Thymus (tissue), 11 donors: ENCODE results near the gene RMI2. TPM values are rescaled to one million over a fixed set of nuclear protein-coding genes. Genes with fewer than 3 reads are reported as not detected.

Experiments
- DNase-seq, 9 donors: peaks; one replicate each; pipeline ENCODE4 v3.0.0-alpha.2; 2013; ENCODE audit warnings: low spot score in 9 of 9, low read depth in 6 of 9, missing footprints in 1 of 9
- H3K27ac ChIP-seq, 2 donors: one replicate each; pipeline ENCODE4 v1.5.1; 2013; ENCODE audit warnings: control low read depth in 1 of 2, low read depth in 1 of 2, low read length in 1 of 2, mild to moderate bottlenecking in 1 of 2, moderate library complexity in 1 of 2
- H3K27me3 ChIP-seq, 2 donors: one replicate each; pipeline ENCODE4 v1.5.1; 2013; ENCODE audit warnings: low read length in 1 of 2; ENCODE audit not compliant: control insufficient read depth in 2 of 2, insufficient read depth in 1 of 2
- H3K36me3 ChIP-seq, 2 donors: one replicate each; pipeline ENCODE4 v1.5.1; 2013; ENCODE audit warnings: low read length in 1 of 2, mild to moderate bottlenecking in 1 of 2, moderate library complexity in 1 of 2; ENCODE audit not compliant: control insufficient read depth in 2 of 2, insufficient read depth in 2 of 2
- H3K4me1 ChIP-seq, 2 donors: one replicate each; pipeline ENCODE4 v1.5.1; 2013; ENCODE audit warnings: low read length in 2 of 2; ENCODE audit not compliant: control insufficient read depth in 2 of 2, insufficient read depth in 2 of 2
- H3K4me3 ChIP-seq, 2 donors: one replicate each; pipeline ENCODE4 v1.5.1; 2013; ENCODE audit warnings: low read length in 2 of 2, control low read depth in 1 of 2, mild to moderate bottlenecking in 1 of 2
- H3K9me3 ChIP-seq, 2 donors: one replicate each; pipeline ENCODE4 v1.5.1; 2013; ENCODE audit warnings: low read length in 1 of 2, mild to moderate bottlenecking in 1 of 2; ENCODE audit not compliant: control insufficient read depth in 2 of 2, insufficient read depth in 1 of 2
- WGBS: extraction: QIAGEN DNeasy Blood & Tissue Kit; methylation state at CpG from one replicate; pipeline ENCODE4 v1.1.7; 2013; 5-methylcytosine and 5-hydroxymethylcytosine counted together
- polyA plus RNA-seq: library from polyadenylated mRNA; stranded (reverse); fragments of 200-250 nt; gene quantifications from one replicate; pipeline ENCODE4 v1.2.3, GENCODE V29; 2013
- total RNA-seq: library from RNA; stranded (reverse); fragments of 120-200 nt; gene quantifications from one replicate; pipeline ENCODE4 v1.2.4, GENCODE V29; 2013
- donor health status: healthy.

Gene RMI2
- total and polyA plus RNA-seq, 2 donors: 15.6 to 29.2 TPM

GRCh38 chr16:11356573-11357331 is 11.5 kb downstream of the RMI2 start:
- Histone ChIP-seq H3K4me3 (no peak overlapping the region), H3K27me3 (no peaks in the 10 kb centered on the region), H3K27ac (no peak overlapping the region), H3K4me1 (peaks cover 33 to 70% of the 10 kb centered on the region in 2 donors), H3K36me3 (peaks cover 0 to 9% of the 10 kb centered on the region in 2 donors), H3K9me3 (peaks cover 1 to 6% of the 10 kb centered on the region in 2 donors)
- peak in 6 of 9 donors; percentile 48 to 78 (median 60) for DNase-seq
- 86% methylated on average over 15 of the region's 15 CpGs for WGBS

DNA sequence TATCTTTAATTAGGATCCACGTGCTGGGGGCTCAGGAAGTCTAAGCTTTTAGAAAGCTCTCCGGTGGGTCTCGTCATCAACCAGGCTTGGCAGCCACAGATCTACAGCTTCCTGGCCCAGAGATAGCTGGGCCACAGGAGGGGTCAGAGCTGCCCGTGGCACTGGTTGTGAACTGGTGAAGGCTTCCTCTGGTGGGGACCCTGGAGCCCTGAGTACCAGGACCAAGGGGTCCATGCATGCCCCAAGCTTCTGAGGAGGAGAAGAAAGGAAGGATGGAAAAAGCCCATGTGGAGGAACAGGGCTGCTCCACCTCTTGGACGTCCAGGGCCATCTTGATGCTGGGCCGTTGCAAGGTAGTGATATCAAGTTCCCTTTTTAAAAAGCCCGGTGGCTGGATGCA is 13.3 kb downstream of the RMI2 start:
- 75% methylated on average over 7 of the region's 7 CpGs for WGBS
- Histone ChIP-seq H3K36me3 (peaks cover 0 to under 1% of the 10 kb centered on the region in 2 donors), H3K27ac (no peak overlapping the region), H3K4me1 (peaks cover 40 to 86% of the 10 kb centered on the region in 2 donors), H3K9me3 (no peaks in the 10 kb centered on the region), H3K27me3 (no peaks in the 10 kb centered on the region), H3K4me3 (no peak overlapping the region)
- DNase-seq: no peak

- H3K9me3 ChIP-seq: no peaks in the 10 kb centered on the region
- peaks cover 32 to 83% of the 10 kb centered on the region in 2 donors for H3K4me1 ChIP-seq
- H3K4me3 ChIP-seq: no peak overlapping the region
- no peaks in the 10 kb centered on the region for H3K36me3 ChIP-seq
- H3K27me3 ChIP-seq: no peaks in the 10 kb centered on the region
- WGBS: 61% methylated on average over 5 of the region's 5 CpGs
- no peak for DNase-seq
- no peak overlapping the region for H3K27ac ChIP-seq
Observed at GRCh38 chr16:11359370-11359769, 14.1 kb downstream of the RMI2 start.

DNA sequence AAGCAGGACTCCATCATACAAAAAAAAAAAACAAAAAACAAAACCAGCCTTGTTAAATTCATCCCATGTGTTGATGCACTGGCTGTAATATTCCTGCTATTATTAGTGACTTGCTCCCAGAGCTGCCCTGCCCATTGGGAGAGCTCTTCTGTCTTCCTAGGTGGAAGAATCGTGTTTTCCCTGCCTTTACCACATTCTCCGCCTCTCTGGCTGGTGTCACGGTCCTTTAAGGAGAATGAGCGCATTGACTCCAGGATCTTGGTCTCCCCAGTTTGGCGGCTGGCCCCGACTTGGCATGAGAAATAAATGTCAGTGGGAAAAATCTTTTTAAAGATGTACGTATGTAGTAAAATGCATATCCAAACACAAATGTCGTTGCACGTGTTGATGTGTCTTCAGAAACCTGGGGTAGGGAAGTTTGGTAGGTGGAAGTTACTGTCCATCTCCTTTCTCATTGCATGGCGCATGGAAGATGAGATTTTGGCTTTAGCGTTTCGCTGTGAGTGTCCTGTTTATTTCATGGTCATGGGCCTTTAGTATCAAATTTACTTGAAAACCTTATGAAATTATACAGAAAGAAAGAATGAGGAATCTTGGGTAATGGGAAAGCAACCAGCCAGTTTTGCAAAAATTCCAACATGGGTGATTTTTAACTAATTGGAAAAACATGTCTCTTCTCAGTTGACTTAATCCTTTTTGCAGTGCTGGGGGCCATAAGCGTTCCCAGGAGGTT is 15.5 kb downstream of the RMI2 start:
- no peak for DNase-seq
- Histone ChIP-seq H3K27ac (no peak overlapping the region), H3K27me3 (no peaks in the 10 kb centered on the region), H3K36me3 (no peaks in the 10 kb centered on the region), H3K4me3 (no peak overlapping the region), H3K9me3 (no peaks in the 10 kb centered on the region), H3K4me1 (peaks cover 19 to 70% of the 10 kb centered on the region in 2 donors)
- WGBS: 88% methylated on average over 13 of the region's 13 CpGs

- Histone ChIP-seq H3K27ac (no peak overlapping the region), H3K27me3 (no peaks in the 10 kb centered on the region), H3K4me3 (peak overlapping the region in 1 of 2 donors; percentile 18), H3K36me3 (no peaks in the 10 kb centered on the region), H3K9me3 (no peaks in the 10 kb centered on the region), H3K4me1 (peaks cover 14 to 59% of the 10 kb centered on the region in 2 donors)
- WGBS: 10% methylated on average over 16 of the region's 16 CpGs
- peak in 1 of 9 donors; percentile 58 for DNase-seq
Observed at GRCh38 chr16:11361701-11362451, 16.6 kb downstream of the RMI2 start.

DNA sequence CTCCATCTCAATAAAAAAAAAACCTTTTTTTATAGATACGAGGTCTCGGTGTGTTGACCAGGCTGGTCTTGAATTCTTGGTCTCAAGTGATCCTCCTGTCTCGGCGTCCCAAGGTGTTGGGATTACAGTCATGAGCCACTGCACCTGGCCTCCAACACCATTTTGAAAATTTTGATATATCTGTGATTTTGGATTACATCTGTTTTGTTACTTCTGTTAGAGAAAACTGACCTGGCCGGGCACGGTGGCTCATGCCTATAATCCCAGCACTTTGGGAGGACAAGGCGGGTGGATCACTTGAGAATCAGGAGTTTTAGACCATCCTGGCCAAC is 18.6 kb downstream of the RMI2 start:
- no peaks in the 10 kb centered on the region for H3K9me3 ChIP-seq
- no peaks in the 10 kb centered on the region for H3K36me3 ChIP-seq

GRCh38 chr16:11367483-11367906 is 22.2 kb downstream of the RMI2 start:
- H3K9me3 ChIP-seq: no peaks in the 10 kb centered on the region
- H3K27ac ChIP-seq: no peak overlapping the region
- no peak for DNase-seq
- no peaks in the 10 kb centered on the region for H3K27me3 ChIP-seq
- 94% methylated on average over 5 of the region's 5 CpGs for WGBS
- H3K36me3 ChIP-seq: no peaks in the 10 kb centered on the region
- no peak overlapping the region for H3K4me3 ChIP-seq
- peaks cover 2 to 17% of the 10 kb centered on the region in 2 donors for H3K4me1 ChIP-seq

More for the DNA sequence above, 18.6 kb downstream of the RMI2 start:
- no peak overlapping the region for H3K4me3 ChIP-seq
- WGBS: 84% methylated on average over 7 of the region's 7 CpGs
- no peak for DNase-seq
- peaks cover 14 to 40% of the 10 kb centered on the region in 2 donors for H3K4me1 ChIP-seq
- H3K27ac ChIP-seq: no peak overlapping the region
- no peaks in the 10 kb centered on the region for H3K27me3 ChIP-seq

GRCh38 chr16:11370084-11370931 is 25.0 kb downstream of the RMI2 start:
- WGBS: 61% methylated on average over 7 of the region's 7 CpGs

More at GRCh38 chr16:11370084-11370931, 25.0 kb downstream of the RMI2 start:
- H3K4me1 ChIP-seq: peaks cover 0 to 4% of the 10 kb centered on the region in 2 donors
- no peaks in the 10 kb centered on the region for H3K9me3 ChIP-seq
- no peaks in the 10 kb centered on the region for H3K36me3 ChIP-seq
- DNase-seq: peak in 1 of 9 donors; percentile 33
- no peaks in the 10 kb centered on the region for H3K27me3 ChIP-seq
- no peak overlapping the region for H3K27ac ChIP-seq
- no peak overlapping the region for H3K4me3 ChIP-seq
